Measurements from ENCODE around the gene ADAT3. TPM values are rescaled to one million over a fixed set of nuclear protein-coding genes. Genes with fewer than 3 reads are reported as not detected.
"Not testable (repeated sequence)": the region's sequence is repeated elsewhere in the genome, so short reads cannot be mapped to it uniquely, and the experiment has no call there.

The ADAT3 gene
- total RNA-seq, 1 donor from 2014 or later = 5.8 TPM

GRCh38 chr19:1884291-1884718, 20.9 kb upstream of the ADAT3 start:
- no peak for DNase-seq

- peak; percentile 48 for DNase-seq
Observed at GRCh38 chr19:1884719-1885334, 20.4 kb upstream of the ADAT3 start.

- peak; percentile 95 for DNase-seq
Observed at GRCh38 chr19:1885398-1886119, 19.6 kb upstream of the ADAT3 start, which contains the start of gene ABHD17A. Gene ABHD17A (minus strand): TSS chr19:1885496. CDS start chr19:1881566, 3,930 bp downstream.

GRCh38 chr19:1886360-1886759, 18.8 kb upstream of the ADAT3 start:
- not testable (repeated sequence) for DNase-seq

- no peak for DNase-seq
Observed at GRCh38 chr19:1888385-1888784, 16.8 kb upstream of the ADAT3 start.

- no peak for DNase-seq
Observed at GRCh38 chr19:1889907-1890306, 15.3 kb upstream of the ADAT3 start.

- no peak for DNase-seq
Observed at GRCh38 chr19:1893791-1894190, 11.4 kb upstream of the ADAT3 start.

- DNase-seq = no peak
Observed at GRCh38 chr19:1896508-1896907, 8.7 kb upstream of the ADAT3 start.

GRCh38 chr19:1901940-1902404, 3.2 kb upstream of the ADAT3 start:
- no peak for DNase-seq

- no peak for DNase-seq
Observed at GRCh38 chr19:1902923-1903322, 2.3 kb upstream of the ADAT3 start.

GRCh38 chr19:1904860-1905109, 414 bp upstream of the ADAT3 start:
- DNase-seq = no peak

GRCh38 chr19:1905863-1906375, 720 bp downstream of the ADAT3 start:
- no peak for DNase-seq

GRCh38 chr19:1906985-1907562, 1.9 kb downstream of the ADAT3 start:
- no peak for DNase-seq

- DNase-seq = no peak
Observed at GRCh38 chr19:1907563-1908363, 2.6 kb downstream of the ADAT3 start.

GRCh38 chr19:1908364-1908678, 3.1 kb downstream of the ADAT3 start:
- no peak for DNase-seq

GRCh38 chr19:1909761-1910080, 4.5 kb downstream of the ADAT3 start:
- no peak for DNase-seq

GRCh38 chr19:1910177-1910576, 5.0 kb downstream of the ADAT3 start:
- no peak for DNase-seq

- no peak for DNase-seq
Observed at GRCh38 chr19:1911098-1911497, 5.9 kb downstream of the ADAT3 start.

GRCh38 chr19:1911995-1912394, 6.8 kb downstream of the ADAT3 start:
- DNase-seq = no peak

GRCh38 chr19:1912760-1913505, 7.7 kb downstream of the ADAT3 start:
- DNase-seq = no peak

GRCh38 chr19:1913781-1914577, 8.8 kb downstream of the ADAT3 start:
- no peak for DNase-seq

- no peak for DNase-seq
Observed at GRCh38 chr19:1914826-1915341, 9.7 kb downstream of the ADAT3 start.
